Renal pelvis (tissue), 4 donors: ENCODE measurements around the gene FRMD5. TPM values are rescaled to one million over a fixed set of nuclear protein-coding genes. Genes with fewer than 3 reads are reported as not detected.
"Not testable (repeated sequence)": the region's sequence is repeated elsewhere in the genome, so short reads cannot be mapped to it uniquely, and the experiment has no call there.

Experiments
- DNase-seq: peaks from one replicate; pipeline ENCODE4 v3.0.0-alpha.2; 2013
- polyA plus RNA-seq, 3 donors: library from polyadenylated mRNA; unstranded; fragments of 120-200 nt; gene quantifications; one replicate each; pipeline ENCODE4 v1.2.1, GENCODE V29; 2013; ENCODE audit not compliant: insufficient read length in 3 of 3

The FRMD5 gene
- polyA plus RNA-seq, 3 donors: 1.1 to 2.7 (median 1.9) TPM

DNA sequence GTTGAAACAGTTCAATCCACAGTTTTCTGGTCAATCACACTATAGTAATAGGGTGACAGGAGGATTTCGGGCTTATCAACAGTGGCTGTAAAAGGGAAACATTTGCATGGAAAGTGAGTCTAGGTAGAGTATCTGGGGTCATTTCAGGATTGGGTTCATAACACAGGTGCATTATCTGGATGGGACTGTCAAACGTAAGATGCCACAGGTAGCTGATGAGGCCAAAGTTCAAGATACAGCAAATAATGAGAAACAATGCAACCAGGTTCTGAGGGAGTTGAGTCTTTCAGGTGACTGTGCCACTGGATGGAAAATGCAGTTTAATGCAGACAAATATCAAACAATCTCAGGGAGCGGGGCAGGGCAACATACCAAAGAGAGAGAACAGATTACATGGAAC is 306.0 kb downstream of the FRMD5 start:
- DNase-seq: no peak

DNA sequence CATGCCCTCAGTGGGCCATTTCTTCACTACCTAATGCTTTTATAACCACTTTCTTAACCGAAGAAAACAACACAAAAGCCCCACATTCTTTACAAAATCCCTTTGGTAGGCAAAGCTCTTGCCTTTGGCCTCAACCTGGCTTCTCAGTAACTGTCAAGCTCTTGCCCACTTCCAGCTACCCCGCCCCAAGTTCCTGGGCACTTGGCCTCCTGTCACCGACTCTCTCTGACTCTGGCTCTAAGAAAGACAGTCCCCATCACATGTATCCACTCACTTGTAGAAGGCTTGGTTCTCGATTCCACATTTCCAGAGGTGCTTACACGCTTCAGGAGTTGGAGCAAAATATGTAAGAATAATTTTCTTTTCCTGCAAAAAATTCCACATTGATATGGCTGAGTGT is 307.2 kb downstream of the FRMD5 start:
- no peak for DNase-seq

DNA sequence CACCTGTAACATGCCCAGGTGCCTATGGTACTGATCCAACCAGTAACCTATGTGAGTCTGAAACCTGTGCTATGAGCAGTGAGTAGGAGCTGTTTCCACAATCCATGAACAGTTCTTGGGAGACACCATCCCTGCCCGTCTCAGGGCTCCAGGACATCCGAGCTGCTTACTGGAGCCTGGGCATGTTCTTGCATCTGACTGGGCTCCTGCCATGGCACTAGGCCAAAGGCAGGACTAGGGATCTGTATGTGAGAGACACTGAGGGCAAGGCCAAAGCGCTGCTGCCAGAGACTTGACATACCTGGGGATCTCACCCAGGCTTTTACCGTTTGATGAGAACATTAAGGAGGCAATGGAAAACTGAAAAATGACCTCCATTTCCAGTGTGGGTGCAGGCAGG is 308.5 kb downstream of the FRMD5 start:
- no peak for DNase-seq

DNA sequence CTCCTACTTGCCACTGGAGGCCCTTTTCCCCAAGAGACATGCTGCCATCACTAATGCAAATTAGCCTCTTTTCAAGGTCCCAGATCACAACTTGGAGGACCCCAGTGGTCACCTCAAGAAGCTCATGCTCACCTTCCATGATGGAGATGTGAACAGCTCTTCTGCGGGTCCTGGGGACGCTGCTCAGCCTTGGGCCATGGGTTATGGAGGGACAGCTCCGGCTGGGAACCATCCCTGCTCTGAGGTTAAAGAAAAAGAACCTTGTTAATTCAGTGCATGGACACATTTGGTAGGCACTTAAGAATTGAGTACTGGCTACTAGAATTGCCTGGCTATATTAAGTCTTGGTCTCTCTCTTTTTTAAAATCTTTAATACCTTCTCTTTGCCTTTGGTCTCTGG is 311.5 kb downstream of the FRMD5 start:
- no peak for DNase-seq

DNA sequence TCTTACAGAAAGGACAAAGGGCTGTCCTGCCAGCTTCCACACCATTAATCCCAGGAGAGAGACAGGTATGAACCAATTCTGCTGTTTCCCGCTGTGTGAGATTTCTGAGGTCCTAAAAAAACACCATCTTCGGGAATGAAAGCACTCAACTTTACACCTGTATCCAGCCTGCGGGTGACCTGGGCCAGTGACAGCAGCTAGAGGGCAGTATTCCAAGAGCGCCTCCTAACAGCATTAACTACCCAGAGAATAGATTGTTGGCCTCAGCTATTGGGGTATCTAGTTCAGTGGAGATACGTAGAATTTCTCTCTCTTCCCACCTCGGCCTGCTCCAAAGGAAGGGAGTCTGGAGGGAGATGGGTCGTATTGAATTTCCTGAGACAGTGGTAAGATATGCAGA is 313.1 kb downstream of the FRMD5 start:
- no peak for DNase-seq

DNA sequence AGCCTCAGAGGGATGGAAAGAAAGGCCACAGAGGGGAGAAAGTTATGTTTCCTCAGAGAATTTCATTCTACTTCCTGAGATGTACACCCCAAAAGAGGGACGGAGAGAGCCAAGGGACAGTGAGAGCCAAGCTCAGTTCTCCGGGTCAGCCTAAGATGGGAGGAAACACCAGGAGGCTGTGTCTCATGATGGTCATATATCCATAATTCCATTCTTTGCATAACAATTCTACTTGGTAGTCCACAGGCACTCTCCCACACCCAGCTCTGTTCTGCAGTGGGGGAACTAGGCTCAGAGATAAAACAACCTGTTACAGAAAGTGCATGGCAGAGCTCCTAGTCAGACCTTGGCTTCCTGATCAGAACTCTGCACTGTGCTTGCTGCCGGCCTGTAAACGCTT is 313.8 kb downstream of the FRMD5 start:
- DNase-seq: no peak

DNA sequence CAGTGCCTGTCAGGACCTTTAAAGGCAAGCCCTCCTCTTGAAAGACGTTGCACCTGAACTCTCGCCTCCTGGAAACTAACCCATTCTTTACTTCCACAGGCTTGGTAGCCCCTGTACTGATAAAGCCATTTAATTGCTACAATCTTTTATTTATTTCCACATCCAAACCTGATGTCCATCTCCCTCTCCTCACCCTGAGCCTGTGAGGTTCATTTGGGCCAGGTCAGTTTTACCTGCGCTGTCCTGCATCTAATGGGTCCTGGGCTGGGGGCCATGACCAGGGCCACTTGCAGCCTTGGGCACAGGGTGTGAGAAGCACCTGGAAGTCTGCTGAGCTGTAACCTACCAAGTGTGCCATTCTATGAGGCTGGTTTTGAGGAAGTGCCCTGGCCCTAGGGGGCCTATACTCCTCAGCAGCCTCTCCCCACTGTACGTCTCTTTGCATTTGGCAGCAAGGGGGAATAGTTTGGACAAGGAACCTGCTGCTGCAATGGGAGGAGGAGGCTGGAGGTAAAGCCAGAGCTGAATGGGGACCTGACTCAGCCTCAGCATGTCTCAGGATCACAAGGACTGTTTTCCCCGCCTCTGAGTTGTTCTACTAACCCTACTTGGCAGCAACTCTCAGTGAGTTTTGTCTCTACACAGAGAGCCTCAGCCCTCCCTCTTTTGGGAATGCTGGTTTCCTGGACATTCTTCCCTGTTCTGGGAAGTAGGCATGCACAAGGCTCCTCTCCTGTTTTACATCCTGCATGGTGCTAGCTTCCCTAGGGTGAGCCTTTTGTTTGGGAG is 314.5 kb downstream of the FRMD5 start:
- DNase-seq: no peak

DNA sequence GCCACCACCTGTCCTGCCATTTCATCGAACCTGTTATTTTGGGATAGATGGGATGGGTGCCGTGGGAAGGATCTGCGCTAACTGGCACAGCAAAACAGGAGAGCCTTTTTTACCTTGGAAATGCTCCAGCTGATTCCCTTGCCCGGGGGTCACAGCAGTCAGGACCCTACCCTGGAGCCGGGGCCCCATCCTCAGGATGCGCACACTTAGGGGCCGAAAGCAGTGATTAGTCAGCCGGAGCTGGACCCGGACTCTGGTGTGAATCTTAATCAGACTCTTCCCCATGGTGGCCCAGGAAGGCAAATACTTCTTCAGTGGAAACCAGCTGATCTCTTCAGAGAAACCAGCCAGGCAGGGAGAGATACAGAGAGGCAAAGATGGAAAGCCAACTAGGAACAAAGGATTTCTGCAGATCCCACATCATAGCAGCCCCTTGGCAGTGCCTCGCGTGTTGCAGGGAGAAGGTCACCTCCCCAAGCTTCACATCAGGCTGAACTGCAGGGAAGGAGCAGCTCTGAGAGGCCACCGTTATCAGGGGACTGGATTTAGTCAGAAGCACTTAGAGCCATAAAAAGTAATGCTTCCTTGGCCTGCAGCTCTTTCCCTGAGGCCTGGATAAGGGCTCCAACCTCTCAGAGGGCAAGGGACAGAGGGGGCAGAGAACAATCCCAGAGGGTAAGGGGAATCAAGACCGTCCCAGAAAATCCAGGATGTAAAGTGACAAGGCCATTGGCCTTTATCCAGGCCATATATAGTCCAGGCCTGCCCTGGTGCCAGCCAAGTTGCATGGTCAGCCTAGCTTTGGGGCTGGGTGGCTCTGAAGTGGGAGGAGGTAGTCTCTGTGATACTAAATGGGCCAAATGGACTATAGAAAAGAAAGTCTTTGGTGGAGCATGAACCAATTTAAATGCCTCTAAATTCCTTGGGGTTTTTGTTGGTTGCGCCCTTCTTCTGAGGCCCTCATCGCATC is 315.4 kb downstream of the FRMD5 start:
- DNase-seq: no peak

DNA sequence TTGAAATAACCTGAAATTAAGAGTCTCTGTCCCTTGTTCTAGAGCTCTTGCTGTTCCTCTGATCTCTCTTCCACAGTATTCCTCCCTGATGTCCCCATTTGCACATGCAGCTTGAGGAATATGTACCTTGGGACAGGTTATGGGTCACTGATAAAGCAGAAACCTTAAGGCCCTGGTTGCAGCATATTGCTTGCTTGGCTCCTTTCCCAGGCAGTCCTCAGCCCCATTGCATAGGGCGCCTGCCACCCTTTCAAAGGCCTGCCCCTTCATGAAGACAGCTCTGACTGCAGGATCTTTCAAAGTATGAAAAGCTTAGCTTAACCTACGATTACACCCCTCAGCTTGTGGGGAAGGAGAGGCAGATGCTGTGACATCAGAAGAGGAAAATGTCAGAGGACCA is 316.6 kb downstream of the FRMD5 start:
- no peak for DNase-seq

DNA sequence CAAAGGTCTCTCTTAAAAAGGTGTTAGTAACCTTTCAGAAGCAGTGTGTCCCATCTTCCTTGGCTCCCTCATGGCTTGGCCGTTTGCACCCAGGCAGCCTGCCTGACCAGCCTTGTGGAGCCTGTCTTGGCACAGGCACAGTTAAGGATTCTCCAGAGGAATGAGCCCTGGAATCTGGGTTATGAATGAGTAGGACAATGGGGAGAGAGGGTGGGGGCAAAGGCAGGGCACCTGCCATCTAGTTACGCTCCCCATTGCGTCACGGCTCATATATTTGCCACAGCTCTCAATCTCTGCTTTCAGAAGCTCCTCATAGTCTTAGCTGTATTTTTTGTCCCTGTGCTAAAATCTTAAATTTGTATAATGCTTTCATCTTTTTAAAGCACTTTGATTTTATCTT is 317.7 kb downstream of the FRMD5 start:
- DNase-seq: peak; percentile 12

DNA sequence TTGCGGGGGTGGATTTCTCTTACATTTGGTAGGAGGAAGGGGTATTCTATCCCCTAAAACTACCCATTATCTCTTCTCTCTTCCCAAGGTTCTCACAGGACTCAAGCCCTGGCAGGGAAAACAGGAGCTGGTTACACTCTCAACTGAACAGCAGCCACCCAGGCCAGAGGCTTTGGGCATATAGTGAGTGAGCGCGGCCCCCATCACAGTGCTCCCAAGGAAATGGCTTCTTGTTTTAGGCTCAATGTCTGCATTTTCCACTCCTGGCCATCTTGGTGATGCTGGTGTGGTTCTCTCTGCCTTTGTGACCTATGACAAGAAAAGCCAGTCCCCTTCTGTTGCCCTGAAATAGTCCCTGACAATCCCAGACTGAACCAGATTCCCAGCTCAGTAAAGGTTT is 318.2 kb downstream of the FRMD5 start:
- DNase-seq: no peak

DNA sequence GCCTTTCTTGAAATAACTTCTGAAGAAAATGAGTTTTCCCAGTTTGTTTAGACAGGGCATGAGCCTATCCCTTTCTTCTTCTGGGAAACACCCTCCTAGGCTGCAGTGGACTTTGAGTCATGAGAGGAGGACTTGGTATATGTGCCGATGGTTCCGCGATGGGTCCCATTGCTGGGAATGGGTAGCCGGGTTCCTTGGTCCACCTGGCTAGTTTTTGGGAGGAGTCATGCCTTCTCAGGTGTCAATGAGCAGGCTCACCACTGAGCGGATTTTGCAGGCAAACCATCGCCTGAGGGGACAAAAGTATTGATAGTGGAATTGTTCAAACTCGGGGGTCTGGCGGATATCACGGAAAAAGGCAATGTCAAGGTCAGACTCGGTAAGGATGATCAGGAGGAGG is 321.4 kb downstream of the FRMD5 start:
- no peak for DNase-seq

DNA sequence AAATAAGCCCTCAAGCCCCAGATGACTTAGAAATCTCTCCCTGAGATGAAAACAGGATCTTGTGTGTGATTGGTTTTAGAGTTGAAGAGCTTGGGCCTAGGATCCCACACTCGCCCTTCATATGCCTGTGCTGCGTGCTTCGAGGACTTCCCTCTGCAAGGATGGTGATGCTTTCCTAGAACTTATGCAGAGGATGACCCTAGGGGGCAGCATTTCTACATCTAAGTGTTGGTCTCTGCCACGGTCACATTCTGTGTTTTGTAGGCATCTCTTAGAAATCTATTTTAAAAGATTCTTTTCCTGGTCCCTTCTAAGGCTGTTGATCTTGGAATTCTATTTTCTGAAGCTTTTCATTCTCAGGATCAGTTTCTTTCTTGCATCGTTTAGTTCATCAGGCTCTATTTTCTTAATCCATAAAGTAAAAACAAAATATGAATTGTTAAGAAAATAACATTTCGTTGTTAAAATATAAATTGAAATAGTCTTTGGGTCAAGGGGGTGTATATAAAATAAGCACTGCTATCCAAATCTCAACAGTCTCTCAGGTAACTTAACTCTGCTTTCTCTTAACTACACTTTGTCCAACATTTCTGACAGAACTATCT is 322.6 kb downstream of the FRMD5 start:
- peak; percentile 68 for DNase-seq

DNA sequence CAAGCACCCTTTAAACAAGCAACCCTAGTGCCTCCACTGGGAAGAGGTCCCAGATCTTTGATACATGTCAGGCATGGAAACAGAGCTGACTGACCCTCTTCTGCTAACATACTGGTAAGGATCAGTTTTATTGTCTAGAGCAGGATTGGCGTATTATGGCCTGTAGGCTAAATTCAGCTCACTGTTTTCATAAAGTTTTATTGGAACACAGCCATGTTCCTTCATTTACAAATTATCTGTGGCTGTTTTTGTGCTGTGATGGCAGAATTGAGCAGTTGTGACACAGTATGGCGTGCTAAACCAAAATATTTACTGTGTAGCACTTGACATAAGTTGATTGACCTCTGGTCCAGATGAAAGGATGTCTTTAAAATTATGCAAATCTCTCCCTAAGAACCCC is 323.2 kb downstream of the FRMD5 start:
- DNase-seq: no peak

DNA sequence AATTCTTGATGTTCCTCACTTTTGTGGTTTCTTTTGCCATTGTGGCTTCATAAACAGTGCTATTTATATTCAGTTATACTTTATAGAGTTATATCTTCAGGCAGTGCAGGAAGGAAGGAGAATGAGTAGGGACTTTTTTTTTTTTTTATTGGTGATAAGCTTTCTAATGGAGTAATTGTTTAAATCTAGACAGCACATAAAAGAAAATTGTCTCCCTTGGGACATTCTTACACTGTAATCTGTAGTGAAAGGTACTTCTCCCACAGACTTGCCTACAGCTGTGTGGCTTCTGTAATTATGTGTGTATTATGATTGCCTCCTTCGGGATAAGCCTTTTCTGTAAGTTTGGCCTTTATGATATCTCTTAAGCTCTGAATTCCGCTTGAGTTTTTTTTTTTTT is 326.7 kb downstream of the FRMD5 start:
- peak; percentile 7 for DNase-seq

DNA sequence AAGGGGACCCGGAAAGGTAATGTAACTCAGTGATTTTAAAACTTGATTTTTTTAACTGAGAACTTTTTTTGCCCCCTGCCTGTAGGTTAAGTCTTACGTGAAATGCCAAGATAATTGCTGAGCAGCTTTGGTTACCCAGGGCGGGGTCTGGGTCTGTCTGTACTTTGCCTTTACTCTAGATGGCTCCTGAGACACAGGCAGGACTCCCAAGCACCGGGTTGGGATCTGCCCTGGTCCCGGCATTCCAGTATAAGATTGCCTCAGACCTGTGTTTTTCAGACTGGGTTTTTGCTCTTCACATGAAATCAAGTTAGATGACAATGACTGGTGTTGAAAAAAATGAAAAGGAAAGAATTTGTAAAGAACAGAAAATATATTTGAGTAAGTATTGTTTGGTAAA is 328.0 kb downstream of the FRMD5 start:
- DNase-seq: no peak

DNA sequence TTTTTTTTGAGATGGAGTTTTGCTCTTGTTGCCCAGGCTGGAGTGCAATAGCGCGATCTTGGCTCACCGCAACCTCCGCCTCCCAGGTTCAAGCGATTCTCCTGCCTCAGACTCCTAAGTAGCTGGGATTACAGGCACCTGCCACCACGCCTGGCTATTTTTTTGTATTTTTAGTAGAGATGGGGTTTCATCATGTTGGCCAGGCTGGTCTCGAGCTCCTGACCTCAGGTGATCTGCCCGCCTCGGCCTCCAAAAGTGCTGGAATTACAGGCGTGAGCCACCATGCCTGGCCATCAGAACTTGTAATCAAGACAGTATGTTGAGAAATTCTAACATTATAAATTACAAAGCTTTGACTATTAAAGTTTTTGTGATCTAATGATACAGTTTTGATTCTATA is 328.4 kb downstream of the FRMD5 start:
- not testable (repeated sequence) for DNase-seq

DNA sequence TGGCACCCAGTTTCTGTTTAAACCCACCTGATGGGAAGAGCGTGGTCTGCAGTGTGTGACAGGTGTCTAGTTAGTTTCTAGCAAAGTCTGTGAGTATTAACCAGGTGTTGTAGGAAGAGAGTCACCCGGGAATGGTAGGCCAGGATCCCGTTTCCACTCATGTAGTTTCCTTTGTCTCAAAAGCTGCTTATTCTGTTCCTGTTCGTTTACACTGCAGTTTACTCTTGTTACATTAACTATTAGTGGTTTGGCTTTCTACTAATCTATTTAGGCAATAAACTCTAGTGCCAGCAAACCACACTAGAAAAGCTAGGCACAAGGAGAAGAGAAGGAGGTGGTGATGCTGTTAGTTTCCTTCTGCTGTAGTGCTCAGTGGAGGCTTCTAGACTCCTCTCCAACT is 335.5 kb downstream of the FRMD5 start:
- no peak for DNase-seq

DNA sequence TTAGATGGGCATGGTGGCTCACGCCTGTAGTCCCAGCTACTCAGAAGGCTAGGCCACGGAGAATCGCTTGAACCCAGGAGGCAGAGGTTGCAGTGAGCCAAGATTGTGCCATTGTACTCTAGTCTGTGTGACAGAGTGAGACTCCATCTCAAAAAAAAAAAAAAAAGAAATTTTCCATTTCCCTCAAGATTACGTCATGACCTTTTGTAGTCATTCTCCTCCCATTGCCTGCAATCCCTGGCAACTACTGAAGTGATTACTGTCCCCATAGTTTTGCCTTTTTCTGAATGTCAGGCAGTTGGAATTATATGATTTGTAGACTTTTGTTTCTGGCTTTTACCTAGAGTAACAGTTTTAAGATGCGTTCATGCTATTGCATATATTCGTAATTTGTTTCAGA is 340.3 kb downstream of the FRMD5 start:
- no peak for DNase-seq

DNA sequence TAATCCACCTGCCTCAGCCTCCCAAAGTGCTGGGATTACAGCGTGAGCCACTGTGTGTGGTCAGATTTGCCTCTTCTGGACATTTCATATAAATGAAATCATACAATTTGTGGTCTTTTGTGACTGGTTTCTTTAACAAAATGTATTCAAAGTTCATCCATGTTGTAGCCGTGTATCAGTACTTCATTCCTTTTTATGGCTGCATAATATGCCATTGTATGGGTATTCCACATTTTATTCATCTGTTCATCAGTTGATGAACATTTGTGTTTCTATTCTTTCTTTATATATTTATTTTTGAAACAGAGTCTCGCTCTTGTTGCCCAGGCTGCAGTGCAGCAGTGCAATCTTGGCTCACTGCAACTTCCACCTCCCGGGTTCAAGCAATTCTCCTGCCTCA is 342.5 kb downstream of the FRMD5 start:
- DNase-seq: no peak

DNA sequence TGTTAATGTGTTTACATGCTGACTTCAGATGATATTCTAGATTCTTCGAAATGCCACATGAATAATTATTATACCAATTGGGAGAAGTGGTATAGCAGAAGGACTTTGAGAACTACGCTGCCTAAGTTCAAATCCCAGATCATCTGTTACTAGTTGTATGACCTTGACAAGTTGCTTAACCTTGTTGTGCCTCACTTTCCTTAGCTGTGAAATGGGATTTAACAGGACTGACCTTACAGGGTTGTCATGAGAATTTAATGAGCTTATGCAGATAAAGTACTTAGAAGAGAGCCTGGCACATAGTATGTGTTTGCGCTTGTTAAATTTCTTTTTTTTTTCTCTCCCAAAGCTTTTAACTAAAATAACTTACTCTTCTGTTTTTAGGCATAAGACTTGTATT is 343.8 kb downstream of the FRMD5 start:
- DNase-seq: no peak

DNA sequence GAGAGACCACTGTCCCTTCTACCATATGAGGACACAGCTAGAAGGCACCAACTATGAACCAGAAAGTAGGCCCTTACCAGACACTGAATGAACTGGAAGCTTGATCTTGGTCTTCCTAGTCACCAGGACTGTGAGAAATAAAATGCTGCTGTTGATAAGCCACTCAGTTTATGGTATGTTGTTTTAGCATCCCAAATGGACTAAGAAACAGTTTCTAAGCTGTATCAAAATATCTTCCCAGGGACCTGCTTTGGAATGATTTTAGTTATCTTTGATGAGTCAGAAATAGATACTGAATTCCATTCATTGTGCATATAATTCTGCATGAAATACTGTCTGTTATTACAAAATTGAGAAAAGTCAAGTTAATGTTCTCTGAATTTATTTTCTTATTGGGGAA is 349.6 kb downstream of the FRMD5 start:
- DNase-seq: no peak

DNA sequence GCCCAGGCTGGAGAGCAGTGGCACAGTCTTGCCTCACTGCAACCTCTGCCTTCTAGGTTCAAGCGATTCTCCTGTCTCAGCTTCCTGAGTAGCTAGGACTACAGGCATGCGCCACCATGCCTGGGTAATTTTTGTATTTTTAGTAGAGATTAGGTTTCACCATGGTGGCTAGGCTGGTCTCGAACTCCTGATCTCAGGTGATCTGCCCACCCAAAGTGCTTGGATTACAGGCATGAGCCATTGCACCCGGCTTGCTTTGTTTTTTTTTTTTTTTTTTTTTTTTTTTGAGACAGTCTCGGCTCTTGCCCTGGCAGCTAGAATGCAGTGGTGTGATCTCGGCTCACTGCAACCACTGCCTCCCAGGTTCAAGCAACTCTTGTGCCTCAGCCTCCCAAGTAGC is 362.6 kb downstream of the FRMD5 start:
- DNase-seq: not testable (repeated sequence)
